Muscle of back (tissue), 13 donors: ENCODE measurements around the gene CD83. TPM values are rescaled to one million over a fixed set of nuclear protein-coding genes. Genes with fewer than 3 reads are reported as not detected.
"Not testable (repeated sequence)": the region's sequence is repeated elsewhere in the genome, so short reads cannot be mapped to it uniquely, and the experiment has no call there.

ENCODE experiments used
- DNase-seq, 3 donors: peaks; one replicate each; pipeline versions ENCODE4 v3.0.0 to v3.0.0-alpha.2; 2013
- long read RNA-seq, 9 donors: transcript quantifications; one replicate each; lab custom pipeline, GENCODE V29; 2026
- polyA plus RNA-seq, 10 donors: library from polyadenylated mRNA; unstranded; fragments of 120-200 nt; gene quantifications; one replicate each; pipeline ENCODE4 v1.2.1, GENCODE V29; 2013; ENCODE audit not compliant: insufficient read length in 10 of 10

CD83 gene
- 10 to 100 TPM in 9 of 10 donors, 1 to 10 TPM in 1; 9.7 to 17.0 (median 11.9) TPM for polyA plus RNA-seq
- long read RNA-seq, donor 1, transcript CD83-201 (5 exons, 2,471 nt) = major isoform, 6 of 6 reads
- long read RNA-seq, donor 1, partial matches to known transcripts = 0 of 6 reads
- long read RNA-seq, donor 1, other reads (novel, unspliced or antisense) = 0 of 6 reads
- long read RNA-seq, donor 2, partial matches to known transcripts = 0 of 3 reads
- long read RNA-seq, donor 2, other reads (novel, unspliced or antisense) = 0 of 3 reads
- long read RNA-seq, donor 3 = 0 reads
- long read RNA-seq, donor 4, partial matches to known transcripts = 0 of 3 reads
- long read RNA-seq, donor 4, other reads (novel, unspliced or antisense) = 0 of 3 reads
- long read RNA-seq, donor 5, transcript CD83-201 (5 exons, 2,471 nt) = major isoform, 8 of 8 reads
- long read RNA-seq, donor 5, partial matches to known transcripts = 0 of 8 reads
- long read RNA-seq, donor 5, other reads (novel, unspliced or antisense) = 0 of 8 reads
- long read RNA-seq, donor 6, partial matches to known transcripts = 0 of 2 reads
- long read RNA-seq, donor 6, other reads (novel, unspliced or antisense) = 0 of 2 reads
- long read RNA-seq, donor 7, transcript CD83-201 (5 exons, 2,471 nt) = major isoform, 6 of 6 reads
- long read RNA-seq, donor 7, partial matches to known transcripts = 0 of 6 reads
- long read RNA-seq, donor 7, other reads (novel, unspliced or antisense) = 0 of 6 reads
- long read RNA-seq, donor 8, partial matches to known transcripts = 0 of 1 reads
- long read RNA-seq, donor 8, other reads (novel, unspliced or antisense) = 0 of 1 reads
- long read RNA-seq, donor 9, partial matches to known transcripts = 0 of 1 reads
- long read RNA-seq, donor 9, other reads (novel, unspliced or antisense) = 0 of 1 reads

- peak in 2 of 3 donors; percentile 74 to 85 for DNase-seq
Measured at GRCh38 chr6:14117158-14118090, at the start of gene CD83. CD83 (plus strand) TSS chr6:14117772; CDS start chr6:14117812, 40 bp downstream.

DNA sequence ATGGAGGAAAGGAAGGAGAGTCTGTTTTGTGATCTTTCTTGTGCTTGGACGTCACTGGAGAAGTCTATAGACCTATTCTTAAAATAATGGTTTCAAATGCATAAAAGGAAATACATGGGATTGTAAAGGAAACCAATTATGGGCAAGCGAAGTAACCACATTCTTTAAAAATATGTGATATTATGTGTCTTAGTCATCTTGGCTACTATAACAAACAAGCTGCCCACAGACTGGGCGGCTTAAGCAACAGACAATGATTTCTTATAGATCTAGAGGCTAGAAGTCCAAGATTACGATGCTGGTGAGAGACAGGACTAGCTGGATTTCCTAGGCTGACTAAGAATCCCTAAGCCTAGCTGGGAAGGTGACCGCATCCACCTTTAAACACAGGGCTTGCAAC is 49.4 kb upstream of the CD83 start:
- peak in 1 of 3 donors; percentile 58 for DNase-seq

DNA sequence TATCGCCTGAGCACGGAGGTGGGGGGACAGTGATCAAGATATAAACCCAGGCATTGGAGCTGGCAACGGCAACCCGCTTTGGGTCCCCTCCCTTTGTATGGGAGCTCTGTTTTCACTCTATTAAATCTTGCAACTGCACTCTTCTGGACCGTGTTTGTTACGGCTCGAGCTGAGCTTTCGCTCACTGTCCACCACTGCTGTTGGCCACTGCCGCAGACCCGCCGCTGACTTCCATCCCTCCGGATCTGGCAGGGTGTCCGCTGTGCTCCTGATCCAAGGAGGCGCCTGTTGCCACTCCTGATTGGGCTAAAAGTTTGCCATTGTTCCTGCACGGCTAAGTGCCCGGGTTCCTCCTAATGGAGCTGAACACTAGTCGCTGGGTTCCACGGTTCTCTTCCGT is 48.9 kb upstream of the CD83 start:
- no peak for DNase-seq

DNA sequence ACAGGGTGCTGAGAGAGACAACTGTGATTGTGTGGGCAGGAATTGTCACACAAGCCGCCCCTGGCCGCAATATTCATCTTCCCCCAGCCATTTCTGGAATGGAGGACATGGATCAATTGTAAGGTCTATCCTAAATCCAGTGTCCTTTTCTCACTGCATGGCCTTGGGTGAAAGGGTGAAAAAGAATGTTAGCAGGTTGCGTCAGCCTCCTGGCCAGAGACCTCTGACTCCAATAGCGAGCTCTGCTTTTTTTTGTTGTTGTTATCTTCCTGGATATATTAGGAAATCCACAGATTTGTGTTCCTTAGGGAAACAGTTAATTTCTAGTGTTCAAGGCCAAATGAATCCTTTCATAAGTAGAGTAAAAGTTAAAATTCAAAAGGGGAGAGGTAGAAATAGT is 47.1 kb upstream of the CD83 start:
- no peak for DNase-seq

- no peak for DNase-seq
Measured at GRCh38 chr6:14072084-14072483, 45.5 kb upstream of the CD83 start.

DNA sequence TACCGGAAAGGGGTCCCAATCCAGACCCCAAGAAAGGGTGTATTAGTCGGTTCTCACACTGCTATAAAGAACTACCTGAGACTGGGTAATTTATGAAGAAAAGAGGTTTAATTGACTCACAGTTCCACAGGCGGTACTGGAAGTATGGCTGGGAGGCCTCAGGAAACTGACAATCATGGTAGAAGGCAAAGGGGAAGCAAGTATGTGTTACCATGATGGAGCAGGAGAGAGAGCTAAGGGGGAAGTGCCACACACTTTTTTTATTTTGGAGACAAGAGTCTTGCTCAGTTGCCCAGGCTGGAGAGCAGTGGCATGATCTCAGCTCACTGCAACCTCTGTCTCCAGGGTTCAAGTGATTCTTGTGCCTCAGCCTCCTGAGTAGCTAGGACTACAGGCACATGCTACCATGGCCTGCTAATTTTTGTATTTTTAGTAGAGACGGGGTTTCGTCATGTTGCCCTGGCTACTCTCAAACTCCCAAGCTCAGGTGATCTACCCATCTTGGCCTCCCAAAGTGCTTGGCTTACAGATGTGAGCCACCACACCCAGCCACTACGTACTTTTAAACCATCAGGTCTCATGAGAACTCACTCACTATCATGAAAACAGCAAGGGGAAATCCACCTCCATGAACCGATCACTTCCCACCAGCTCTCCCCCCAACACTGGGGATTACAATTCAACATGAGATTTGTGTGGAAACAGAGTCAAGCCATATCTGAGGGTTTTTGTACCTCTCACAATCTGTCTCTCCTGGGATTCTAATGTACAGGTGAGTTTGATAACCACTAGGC is 43.8 kb upstream of the CD83 start:
- not testable (repeated sequence) for DNase-seq

DNA sequence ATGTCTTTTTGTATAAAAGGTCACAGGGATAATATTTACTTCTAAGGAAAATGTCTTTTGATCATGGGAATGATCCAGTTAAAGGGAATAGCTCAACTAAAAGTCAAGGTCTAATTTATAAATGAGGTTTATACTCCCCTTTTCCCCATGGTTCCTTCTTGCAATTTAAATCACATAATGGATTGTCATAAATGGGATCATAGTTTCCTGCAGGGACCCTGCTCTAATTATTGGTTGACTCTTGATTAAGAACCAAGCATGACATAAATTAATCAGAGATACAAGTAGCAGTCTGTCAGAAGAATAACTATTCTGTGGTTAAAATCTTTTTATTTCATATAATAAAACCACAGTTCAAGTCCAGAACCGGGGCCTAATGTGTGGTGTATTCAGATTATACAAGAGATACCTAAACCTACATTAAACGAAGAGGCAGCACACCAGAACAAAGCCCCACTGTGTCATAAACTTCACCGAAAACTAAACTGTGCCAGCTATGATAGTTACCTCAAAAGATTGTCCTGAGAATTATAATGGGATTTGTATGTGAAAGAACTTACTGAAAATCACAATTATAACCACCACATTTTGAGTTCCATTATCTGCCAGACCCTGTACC is 43.0 kb upstream of the CD83 start:
- no peak for DNase-seq

DNA sequence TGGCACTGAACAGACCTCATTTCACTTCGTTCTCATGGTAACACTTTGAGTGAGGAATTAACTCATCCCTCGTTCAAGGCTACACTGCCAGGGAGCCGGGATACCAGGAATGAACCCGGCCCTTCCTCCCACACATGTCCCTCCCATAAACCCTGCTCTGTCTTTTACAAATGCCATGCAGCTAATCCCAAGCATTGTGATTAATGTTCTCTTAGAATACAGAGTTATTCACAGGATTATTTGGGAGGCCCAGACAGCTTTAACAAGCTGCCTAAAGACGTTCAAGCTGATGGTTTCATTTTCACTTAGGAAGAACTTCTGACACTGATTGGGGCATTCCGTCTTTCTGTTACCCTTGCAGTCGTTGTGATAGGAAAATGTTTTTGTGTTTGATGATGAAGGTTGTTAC is 42.5 kb upstream of the CD83 start:
- DNase-seq = peak in 1 of 3 donors; percentile 60

GRCh38 chr6:14077193-14077867 is 40.2 kb upstream of the CD83 start:
- no peak for DNase-seq

DNA sequence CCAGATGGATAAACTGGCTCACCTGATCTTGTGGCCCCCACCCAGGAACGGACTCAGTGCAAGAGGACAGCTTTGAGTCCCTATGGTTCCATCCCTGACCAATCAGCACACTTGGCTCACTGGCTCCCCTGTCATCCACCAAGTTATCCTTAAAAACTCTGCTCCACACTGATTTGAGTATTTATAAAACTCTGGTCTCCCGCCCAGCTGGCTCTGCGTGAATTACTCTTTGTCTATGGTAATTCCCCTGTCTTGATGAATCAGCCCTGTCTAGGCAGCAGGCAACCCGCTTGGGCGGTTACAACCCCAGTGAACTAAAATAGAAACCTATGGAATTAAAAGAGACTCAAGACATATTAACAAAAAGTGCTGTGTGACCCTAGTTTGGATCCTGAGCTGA is 38.1 kb upstream of the CD83 start:
- peak in 1 of 3 donors; percentile 39 for DNase-seq

DNA sequence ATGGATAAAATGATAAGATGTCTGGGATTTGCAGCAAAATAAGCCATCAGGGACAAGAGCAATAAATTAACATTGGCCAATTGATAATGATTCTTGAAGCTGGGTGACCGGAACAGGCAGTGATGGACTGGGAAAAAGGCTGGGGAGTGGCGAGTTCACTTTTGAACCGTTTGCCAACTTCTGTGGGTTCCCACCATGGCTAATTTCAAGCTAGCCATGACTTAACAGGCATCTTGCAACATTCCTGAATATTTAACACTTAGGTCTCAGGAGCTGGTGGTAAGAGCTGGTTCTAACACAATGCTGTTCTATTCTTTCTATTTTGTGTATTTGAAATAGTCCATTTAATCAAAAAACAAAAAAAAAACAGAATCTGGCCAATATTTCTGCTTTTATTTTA is 37.6 kb upstream of the CD83 start:
- DNase-seq = no peak

- no peak for DNase-seq
Measured at GRCh38 chr6:14081126-14081525, 36.4 kb upstream of the CD83 start.

GRCh38 chr6:14082771-14083170 is 34.8 kb upstream of the CD83 start:
- no peak for DNase-seq

DNA sequence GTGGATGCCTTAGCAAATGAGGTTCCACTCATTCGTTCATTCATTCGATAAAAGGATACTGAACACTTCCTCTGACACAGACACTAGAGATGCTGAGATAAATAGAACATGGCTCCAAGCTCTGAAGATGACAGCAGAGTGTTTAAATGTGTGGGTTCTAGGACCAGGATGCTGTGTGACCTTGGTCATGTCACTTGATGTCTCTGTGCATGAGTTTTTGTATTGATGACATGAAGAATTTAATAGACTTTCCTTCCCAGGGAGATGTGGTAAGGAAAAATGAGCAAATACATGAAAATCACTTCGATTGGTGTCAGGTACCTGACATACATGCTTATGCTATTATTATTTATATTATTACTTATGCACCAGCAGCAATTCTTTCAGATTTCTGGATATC is 34.3 kb upstream of the CD83 start:
- no peak for DNase-seq

DNA sequence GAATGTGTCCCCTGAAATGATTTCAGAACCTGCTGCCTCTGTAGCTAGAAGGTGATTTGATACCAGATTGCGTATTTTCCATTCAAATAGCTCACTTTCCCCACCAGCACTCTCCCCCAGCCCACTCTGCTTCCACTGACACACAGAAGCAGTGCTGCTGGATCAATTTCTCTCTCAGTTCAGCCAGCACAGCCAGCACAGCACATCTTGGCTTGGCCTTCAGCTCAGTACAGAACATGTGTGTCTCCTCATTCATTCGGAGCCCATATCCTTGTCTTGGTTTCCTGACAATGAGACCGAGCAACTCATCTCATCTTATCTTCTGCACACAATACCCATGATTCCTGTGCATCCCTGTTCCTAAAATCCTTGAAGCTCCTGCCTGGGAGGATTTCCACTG is 33.8 kb upstream of the CD83 start:
- DNase-seq = peak in 1 of 3 donors; percentile 63

DNA sequence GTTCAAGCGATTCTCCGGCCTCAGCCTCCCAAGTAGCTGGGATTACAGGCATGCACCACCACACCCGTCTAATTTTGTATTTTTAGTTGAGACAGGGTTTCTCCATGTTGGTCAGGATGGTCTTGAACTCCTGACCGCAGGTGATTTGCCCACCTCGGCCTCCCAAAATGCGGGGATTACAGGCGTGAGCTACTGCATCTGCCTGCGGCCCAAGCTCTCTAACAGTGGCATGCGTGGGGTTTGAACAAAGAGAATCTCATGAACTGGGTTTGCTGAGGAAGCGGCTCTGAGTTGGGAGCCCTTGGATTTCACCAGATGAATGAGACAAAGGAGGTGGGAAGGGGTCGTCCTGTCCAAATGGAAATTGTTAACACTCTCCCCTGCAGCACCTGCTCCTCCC is 33.2 kb upstream of the CD83 start:
- DNase-seq = no peak

DNA sequence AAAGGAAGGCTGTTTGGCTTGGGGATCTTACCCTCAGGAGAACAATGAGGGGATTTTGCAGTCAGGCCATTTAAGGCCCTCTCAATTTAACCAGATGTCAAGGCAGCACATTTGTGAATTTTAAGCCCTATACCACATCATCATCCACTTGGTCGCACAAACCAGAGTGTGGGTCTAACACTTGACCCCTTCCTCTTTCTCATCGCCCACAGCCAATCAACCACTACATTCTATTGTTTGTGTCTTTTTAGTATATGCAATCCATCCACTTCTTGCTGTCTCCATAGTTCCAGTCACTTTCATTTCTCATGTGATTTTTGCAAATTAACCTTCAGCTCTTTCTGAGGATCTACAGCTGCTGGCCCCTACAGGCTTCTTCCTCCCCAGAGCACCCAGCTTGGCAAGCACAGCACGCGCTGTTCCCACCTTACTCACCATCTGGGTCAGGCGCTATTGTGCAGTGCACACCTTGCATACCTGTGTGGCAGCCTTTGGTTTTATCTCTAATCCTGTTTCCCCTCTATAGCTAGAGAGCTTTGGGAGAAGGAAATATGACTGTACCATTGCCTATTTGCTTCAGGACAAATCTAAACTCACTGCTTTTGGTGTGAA is 32.3 kb upstream of the CD83 start:
- DNase-seq = no peak

- DNase-seq = no peak
Measured at GRCh38 chr6:14086701-14087100, 30.9 kb upstream of the CD83 start.

GRCh38 chr6:14088600-14089192 is 28.9 kb upstream of the CD83 start:
- DNase-seq = no peak
